Testis (tissue), 5 donors: ENCODE data around the gene ADAMTSL2. TPM values are rescaled to one million over a fixed set of nuclear protein-coding genes. Genes with fewer than 3 reads are reported as not detected.
A peak's percentile ranks its signal among the peaks of the same experiment; 100 is the strongest.

Experiments
- DNase-seq: peaks from one replicate; pipeline ENCODE4 v3.0.0-alpha.2; 2019
- H3K27ac ChIP-seq, 2 donors: fragments of 200-600 bp; sonication (generic); one replicate each; pipeline ENCODE4 v1.5.1; 2019
- H3K27me3 ChIP-seq: fragments of 200-600 bp; sonication (generic); one replicate; pipeline ENCODE4 v1.5.1; 2019
- H3K36me3 ChIP-seq: fragments of 200-600 bp; sonication (generic); one replicate; pipeline ENCODE4 v1.5.1; 2017; ENCODE audit warnings: low read depth; ENCODE audit errors: missing control alignments
- H3K4me1 ChIP-seq: fragments of 200-600 bp; sonication (generic); one replicate; pipeline ENCODE4 v1.5.1; 2019
- H3K4me3 ChIP-seq, 2 donors: fragments of 200-600 bp; sonication (generic); one replicate each; pipeline ENCODE4 v1.5.1; 2017 to 2019
- H3K9me3 ChIP-seq: fragments of 200-600 bp; sonication (generic); one replicate; pipeline ENCODE4 v1.5.1; 2017
- CTCF ChIP-seq, 3 experiments: fragments of 450-650 bp in 2 of 3; fragments of 200-600 bp in 1 of 3; sonication (generic) in 1 of 3; IDR thresholded peaks; one replicate each; pipeline ENCODE4 v1.5.1; 2016 to 2019; ENCODE audit warnings: antibody characterized with exemption in 3 of 3, mild to moderate bottlenecking in 2 of 3, moderate library complexity in 1 of 3
- POLR2A ChIP-seq: fragments of 450-650 bp; IDR thresholded peaks from one replicate; pipeline ENCODE4 v1.6.1; 2017; ENCODE audit warnings: antibody characterized with exemption, mild to moderate bottlenecking, moderate library complexity
- WGBS, 2 donors: methylation state at CpG; one replicate each; pipeline ENCODE4 v1.1.5; 2018; 5-methylcytosine and 5-hydroxymethylcytosine counted together
- intact Hi-C: fragments of 100-400 bp; cut with DNase I; formaldehyde crosslinking; loops from one replicate; pipeline ENCODE4 v1.15.1; 2023; ENCODE audit warnings: low total_unique reads
- long read RNA-seq, 2 donors: transcript quantifications; one replicate each; lab custom pipeline, GENCODE V29; 2026
- polyA plus RNA-seq: library from polyadenylated mRNA; stranded (reverse); fragments of 350-450 nt; fragmentation: Illumina TruSeq; extraction: RNeasy Lipid Tissue Mini Kit (QIAGEN cat#74804); gene quantifications from one replicate; pipeline ENCODE4 v1.2.3, GENCODE V29; 2014; ENCODE audit warnings: low read depth, low replicate concordance; ENCODE audit not compliant: insufficient read depth
- total RNA-seq, 2 donors: library from RNA; depleted of rRNA; stranded (reverse); fragments of >200 nt; gene quantifications; one replicate each; pipeline ENCODE4 v1.2.3, GENCODE V29; 2016

ADAMTSL2 gene
- total RNA-seq (10 to 100 TPM in 1 of 2 donors, 1 to 10 TPM in 1; 9.4 to 11.1 TPM), polyA plus RNA-seq (3.8 TPM)
- long read RNA-seq, donor 1, result 0 reads
- long read RNA-seq, donor 2, result 0 reads

- Histone ChIP-seq H3K9me3 (no peaks in the 10 kb centered on the region), H3K27me3 (no peaks in the 10 kb centered on the region), H3K36me3 (no peaks in the 10 kb centered on the region), H3K4me3 (peak within 1 kb of the TSS; percentile 31 to 55), H3K27ac (peak within 1 kb of the TSS; percentile 26 to 53), H3K4me1 (peaks cover 32% of the 10 kb centered on the region)
- intact Hi-C loops, result loop anchor here (10.0 kb wide), 1 partner anchor 200 kb away; the partner anchor contains the start of gene SARDH
- peak; percentile 69 for DNase-seq
- 1 to 2% methylated on average over 24 to 48 of the region's 70 CpGs for WGBS, 2 donors
- TF ChIP-seq CTCF (IDR thresholded peaks at IDR 0.05), result no peak
- no peak for TF ChIP-seq POLR2A
These were observed at the start of gene ADAMTSL2 for GRCh38 chr9:133534346-133535291. TSS of gene ADAMTSL2 (plus strand) at chr9:133534704. CDS start at chr9:133536713, 2,009 bp downstream.

- 78 to 79% methylated on average over 5 to 25 of the region's 25 CpGs for WGBS, 2 donors
- no peak overlapping the region for H3K27ac ChIP-seq
- H3K9me3 ChIP-seq, result no peaks in the 10 kb centered on the region
- no peaks in the 10 kb centered on the region for H3K4me1 ChIP-seq
- DNase-seq, result no peak
- H3K4me3 ChIP-seq, result no peak overlapping the region
- no peaks in the 10 kb centered on the region for H3K36me3 ChIP-seq
- no peaks in the 10 kb centered on the region for H3K27me3 ChIP-seq
- intact Hi-C loops, result no loop called here
- TF ChIP-seq POLR2A (no peak), CTCF (IDR thresholded peaks at IDR 0.05) (no peak)
These were observed 48.8 kb upstream of the ADAMTSL2 start for GRCh38 chr9:133485531-133486260.

GRCh38 chr9:133487331-133487725 lies 47.2 kb upstream of the ADAMTSL2 start:
- 94 to 95% methylated on average over 4 to 8 of the region's 8 CpGs for WGBS, 2 donors
- Histone ChIP-seq H3K4me1 (peaks cover 13% of the 10 kb centered on the region), H3K9me3 (no peaks in the 10 kb centered on the region), H3K36me3 (no peaks in the 10 kb centered on the region), H3K4me3 (no peak overlapping the region), H3K27me3 (no peaks in the 10 kb centered on the region), H3K27ac (no peak overlapping the region)
- no peak for DNase-seq
- intact Hi-C loops, result no loop called here
- no peak for TF ChIP-seq CTCF (IDR thresholded peaks at IDR 0.05)
- TF ChIP-seq POLR2A, result no peak

- no peak for TF ChIP-seq POLR2A
- TF ChIP-seq CTCF (IDR thresholded peaks at IDR 0.05), result no peak
- DNase-seq, result no peak
- Histone ChIP-seq H3K36me3 (no peaks in the 10 kb centered on the region), H3K4me3 (no peak overlapping the region), H3K9me3 (no peaks in the 10 kb centered on the region), H3K4me1 (peaks cover 28% of the 10 kb centered on the region), H3K27me3 (no peaks in the 10 kb centered on the region), H3K27ac (no peak overlapping the region)
- intact Hi-C loops, result no loop called here
- 91 to 93% methylated on average over 17 to 18 of the region's 18 CpGs for WGBS, 2 donors
These were observed 45.7 kb upstream of the ADAMTSL2 start for GRCh38 chr9:133488686-133489252.
